Upper lobe of right lung (tissue), 1 donor: Measurements from ENCODE around the gene BLNK. TPM values are rescaled to one million over a fixed set of nuclear protein-coding genes. Genes with fewer than 3 reads are reported as not detected.

Experiments
- ATAC-seq: fragments of 200-7000 bp; cut with Tn5 transposase; one replicate; pipeline ENCODE4 v1.9.1; 2020; ENCODE audit warnings: mild to moderate bottlenecking, moderate library complexity
- DNase-seq: peaks from one replicate; pipeline ENCODE4 v3.0.0-alpha.2; 2020
- H3K27ac ChIP-seq: fragments of 200-600 bp; one replicate; pipeline ENCODE4 v1.8.0; 2022
- H3K27me3 ChIP-seq: fragments of 200-600 bp; one replicate; pipeline ENCODE4 v1.8.0; 2022; ENCODE audit warnings: mild to moderate bottlenecking
- H3K36me3 ChIP-seq: fragments of 200-600 bp; one replicate; pipeline ENCODE4 v1.8.0; 2022
- H3K4me1 ChIP-seq: fragments of 200-600 bp; one replicate; pipeline ENCODE4 v1.8.0; 2022
- H3K4me3 ChIP-seq: fragments of 200-600 bp; one replicate; pipeline ENCODE4 v1.8.0; 2022; ENCODE audit warnings: mild to moderate bottlenecking
- H3K9me3 ChIP-seq: fragments of 200-600 bp; one replicate; pipeline ENCODE4 v1.8.0; 2022
- CTCF ChIP-seq: fragments of 200-600 bp; IDR thresholded peaks from one replicate; pipeline ENCODE4 v1.8.0; 2022; ENCODE audit warnings: antibody characterized with exemption
- intact Hi-C: fragments of 100-400 bp; cut with DNase I; formaldehyde crosslinking; loops from one replicate; pipeline ENCODE4 v1.11.0; 2022
- total RNA-seq: library from RNA; stranded (reverse); fragmentation: NEBNext Ultra II Directional; extraction: Animal tissue kit (Norgen Biotek cat#: 25700); gene quantifications from one replicate; pipeline ENCODE4 v1.2.1, GENCODE V29; 2021
- donor health status: DM: no; HTN: yes; CAD: no; lungs with severe emphysema.

BLNK gene
- total RNA-seq, 1 donor from 2014 or later, result 8.8 TPM

GRCh38 chr10:96217711-96218110, 53.7 kb downstream of the BLNK start:
- Histone ChIP-seq H3K4me1 (no peaks in the 10 kb centered on the region), H3K36me3 (no peaks in the 10 kb centered on the region), H3K27me3 (no peaks in the 10 kb centered on the region), H3K27ac (no peak overlapping the region), H3K9me3 (no peaks in the 10 kb centered on the region), H3K4me3 (no peak overlapping the region)
- no peak for TF ChIP-seq CTCF
- intact Hi-C loops, result no loop called here
- ATAC-seq (no peak), DNase-seq (no peak)

DNA sequence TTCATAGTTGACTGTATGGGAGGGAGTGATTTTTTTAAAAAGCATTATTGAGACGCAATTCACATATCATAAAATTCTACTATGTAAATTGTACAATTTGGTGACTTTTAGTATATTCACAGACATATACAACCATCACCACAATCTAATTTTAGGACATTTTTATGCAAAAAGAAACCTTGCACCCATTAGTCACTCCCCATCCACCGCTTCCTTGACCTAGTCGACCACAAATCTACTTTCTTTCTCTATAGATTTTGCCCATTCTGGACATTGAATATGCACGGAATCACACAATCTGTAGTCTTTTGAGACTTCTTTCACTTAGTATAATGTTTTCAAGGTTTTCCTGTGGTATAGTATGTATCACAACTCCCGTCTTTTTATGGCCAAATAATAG, 54.6 kb downstream of the BLNK start:
- DNase-seq (no peak), ATAC-seq (no peak)
- H3K9me3 ChIP-seq, result no peaks in the 10 kb centered on the region
- H3K4me1 ChIP-seq, result no peaks in the 10 kb centered on the region
- no peak for TF ChIP-seq CTCF
- H3K27me3 ChIP-seq, result no peaks in the 10 kb centered on the region
- H3K4me3 ChIP-seq, result no peak overlapping the region
- no peak overlapping the region for H3K27ac ChIP-seq
- intact Hi-C loops, result no loop called here
- H3K36me3 ChIP-seq, result no peaks in the 10 kb centered on the region

DNA sequence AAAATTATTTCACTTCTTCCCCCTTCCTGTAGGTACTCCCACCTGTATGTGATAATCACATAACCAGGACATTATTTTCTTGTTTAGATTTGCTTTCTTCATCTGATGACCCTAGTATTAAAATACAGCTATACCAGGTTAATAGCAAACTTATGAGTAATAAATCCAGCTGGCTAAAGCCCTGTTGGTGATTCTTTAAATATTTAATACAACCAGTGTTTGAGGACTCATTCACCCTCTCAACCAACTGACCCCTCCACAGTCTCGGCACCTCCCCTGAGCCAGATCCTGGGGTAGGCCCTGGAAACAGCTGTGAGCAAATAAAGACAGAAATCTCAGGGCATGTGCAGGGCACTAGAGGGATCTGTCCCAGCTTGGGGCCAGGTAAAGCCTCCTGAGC, 58.5 kb downstream of the BLNK start:
- no peaks in the 10 kb centered on the region for H3K27me3 ChIP-seq
- H3K9me3 ChIP-seq, result no peaks in the 10 kb centered on the region
- ATAC-seq, result no peak
- DNase-seq, result no peak
- H3K4me1 ChIP-seq, result no peaks in the 10 kb centered on the region
- no peak for TF ChIP-seq CTCF
- intact Hi-C loops, result no loop called here
- no peaks in the 10 kb centered on the region for H3K36me3 ChIP-seq
- H3K27ac ChIP-seq, result no peak overlapping the region
- H3K4me3 ChIP-seq, result no peak overlapping the region

GRCh38 chr10:96211764-96212163, 59.6 kb downstream of the BLNK start:
- Histone ChIP-seq H3K27ac (no peak overlapping the region), H3K27me3 (no peaks in the 10 kb centered on the region), H3K4me1 (no peaks in the 10 kb centered on the region), H3K4me3 (no peak overlapping the region), H3K36me3 (no peaks in the 10 kb centered on the region), H3K9me3 (no peaks in the 10 kb centered on the region)
- ATAC-seq (no peak), DNase-seq (no peak)
- TF ChIP-seq CTCF, result no peak
- intact Hi-C loops, result no loop called here

DNA sequence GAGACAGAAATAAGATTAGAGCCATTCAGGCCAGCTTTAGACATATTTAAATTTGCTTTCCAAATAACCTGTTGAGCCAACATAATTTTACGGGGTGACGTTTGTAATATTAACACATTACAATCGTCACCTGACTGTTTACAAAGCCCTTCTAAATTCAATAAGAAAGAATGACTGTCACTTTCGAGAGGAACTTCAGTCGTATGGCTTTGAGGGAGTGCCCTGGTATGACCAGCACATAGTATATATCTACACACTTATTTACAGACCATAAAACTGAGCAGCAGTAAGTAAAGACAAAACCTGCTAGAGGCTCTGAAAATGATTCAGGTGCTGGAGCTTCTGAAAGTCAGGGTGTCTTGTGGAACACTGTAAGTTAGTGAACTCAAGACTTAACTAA, 62.4 kb downstream of the BLNK start:
- H3K27me3 ChIP-seq, result no peaks in the 10 kb centered on the region
- H3K27ac ChIP-seq, result no peak overlapping the region
- intact Hi-C loops, result no loop called here
- H3K9me3 ChIP-seq, result no peaks in the 10 kb centered on the region
- no peak overlapping the region for H3K4me3 ChIP-seq
- H3K36me3 ChIP-seq, result no peaks in the 10 kb centered on the region
- DNase-seq (no peak), ATAC-seq (no peak)
- TF ChIP-seq CTCF, result no peak
- no peaks in the 10 kb centered on the region for H3K4me1 ChIP-seq

DNA sequence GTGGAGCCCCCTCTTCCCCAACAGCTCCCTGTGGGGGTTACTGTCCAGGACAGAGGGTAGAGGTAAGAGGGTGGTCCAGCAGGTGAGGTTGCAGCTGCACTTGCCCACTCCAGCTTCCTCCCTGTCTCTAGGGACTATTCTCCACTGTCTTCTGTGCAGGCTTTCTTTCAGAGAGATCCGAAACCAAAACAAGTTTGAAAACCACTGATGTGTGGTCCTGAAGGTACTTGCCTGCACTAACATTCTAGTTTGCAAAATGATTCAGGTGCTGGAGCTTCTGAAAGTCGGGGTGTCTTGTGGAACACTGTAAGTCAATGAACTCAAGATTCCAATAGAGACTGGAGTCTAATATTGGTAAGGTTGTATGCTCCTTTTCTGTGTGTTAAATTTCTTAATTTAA, 63.1 kb downstream of the BLNK start:
- Histone ChIP-seq H3K27ac (no peak overlapping the region), H3K36me3 (no peaks in the 10 kb centered on the region), H3K27me3 (no peaks in the 10 kb centered on the region), H3K4me3 (no peak overlapping the region), H3K4me1 (no peaks in the 10 kb centered on the region), H3K9me3 (no peaks in the 10 kb centered on the region)
- intact Hi-C loops, result no loop called here
- ATAC-seq (no peak), DNase-seq (no peak)
- no peak for TF ChIP-seq CTCF
